Nephron progenitor cell (in vitro differentiated cells): Measurements from ENCODE around the gene RHBDF1.
"Not testable (repeated sequence)": the region's sequence is repeated elsewhere in the genome, so short reads cannot be mapped to it uniquely, and the experiment has no call there.

Source experiments
- DNase-seq: peaks from one replicate; pipeline ENCODE4 v3.0.0; 2021
- H3K27ac Mint-ChIP-seq: 2 replicates; pipeline ENCODE4 v1.8.0; 2021; ENCODE audit warnings: mild to moderate bottlenecking, moderate library complexity, mixed read lengths
- H3K27me3 Mint-ChIP-seq: 2 replicates; pipeline ENCODE4 v1.8.0; 2021; ENCODE audit warnings: mild to moderate bottlenecking, low read depth, mixed read lengths; ENCODE audit not compliant: poor library complexity
- H3K36me3 Mint-ChIP-seq: 2 replicates; pipeline ENCODE4 v1.8.0; 2021; ENCODE audit warnings: low read depth, mixed read lengths
- H3K4me1 Mint-ChIP-seq: 2 replicates; pipeline ENCODE4 v1.8.0; 2021; ENCODE audit warnings: mixed read lengths
- H3K4me3 Mint-ChIP-seq: 2 replicates; pipeline ENCODE4 v1.8.0; 2021; ENCODE audit warnings: mild to moderate bottlenecking, moderate library complexity, mixed read lengths
- H3K9me3 Mint-ChIP-seq: 2 replicates; pipeline ENCODE4 v1.8.0; 2021; ENCODE audit warnings: mild to moderate bottlenecking, moderate library complexity, mixed read lengths
- TF ChIP-seq, protein P1 (sequence below): fragments of 200-600 bp; sonication (generic); IDR thresholded peaks from 2 replicates; pipeline ENCODE4 v1.5.0; 2021; ENCODE audit warnings: antibody characterized with exemption

Gene RHBDF1

DNA sequence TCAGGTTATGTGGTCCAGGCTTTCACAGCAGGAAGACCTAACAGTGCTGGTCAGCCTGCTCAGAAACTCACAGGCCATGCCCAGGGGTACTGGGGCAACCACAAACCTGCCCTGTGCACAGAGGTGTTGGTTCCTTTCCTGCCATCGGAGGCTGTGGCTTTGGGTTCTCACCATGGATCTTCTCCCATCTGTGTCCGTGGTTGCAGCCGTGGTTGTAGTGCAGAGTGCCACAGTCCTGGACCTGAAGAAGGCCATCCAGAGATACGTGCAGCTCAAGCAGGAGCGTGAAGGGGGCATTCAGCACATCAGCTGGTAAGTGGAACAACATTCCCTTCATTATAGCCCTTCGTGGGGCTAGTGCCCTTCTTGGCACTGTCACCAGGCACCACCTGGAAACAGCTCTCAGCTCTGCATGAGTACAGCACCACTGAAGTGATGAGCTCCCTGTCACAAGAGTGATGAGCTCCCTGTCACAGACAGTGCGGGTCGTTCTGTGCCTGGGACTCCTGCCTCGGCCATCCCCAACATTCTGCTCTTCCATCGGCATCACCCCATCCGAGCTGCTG lies 16.8 kb downstream of the RHBDF1 start:
- H3K27ac Mint-ChIP-seq: peak overlapping the region; percentile 8
- H3K4me3 Mint-ChIP-seq: peak overlapping the region; percentile 39
- H3K9me3 Mint-ChIP-seq: peaks cover 2% of the 10 kb centered on the region
- TF ChIP-seq, protein P1, sequence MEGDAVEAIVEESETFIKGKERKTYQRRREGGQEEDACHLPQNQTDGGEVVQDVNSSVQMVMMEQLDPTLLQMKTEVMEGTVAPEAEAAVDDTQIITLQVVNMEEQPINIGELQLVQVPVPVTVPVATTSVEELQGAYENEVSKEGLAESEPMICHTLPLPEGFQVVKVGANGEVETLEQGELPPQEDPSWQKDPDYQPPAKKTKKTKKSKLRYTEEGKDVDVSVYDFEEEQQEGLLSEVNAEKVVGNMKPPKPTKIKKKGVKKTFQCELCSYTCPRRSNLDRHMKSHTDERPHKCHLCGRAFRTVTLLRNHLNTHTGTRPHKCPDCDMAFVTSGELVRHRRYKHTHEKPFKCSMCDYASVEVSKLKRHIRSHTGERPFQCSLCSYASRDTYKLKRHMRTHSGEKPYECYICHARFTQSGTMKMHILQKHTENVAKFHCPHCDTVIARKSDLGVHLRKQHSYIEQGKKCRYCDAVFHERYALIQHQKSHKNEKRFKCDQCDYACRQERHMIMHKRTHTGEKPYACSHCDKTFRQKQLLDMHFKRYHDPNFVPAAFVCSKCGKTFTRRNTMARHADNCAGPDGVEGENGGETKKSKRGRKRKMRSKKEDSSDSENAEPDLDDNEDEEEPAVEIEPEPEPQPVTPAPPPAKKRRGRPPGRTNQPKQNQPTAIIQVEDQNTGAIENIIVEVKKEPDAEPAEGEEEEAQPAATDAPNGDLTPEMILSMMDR: no peak
- H3K4me1 Mint-ChIP-seq: peaks cover 38% of the 10 kb centered on the region
- H3K27me3 Mint-ChIP-seq: no peaks in the 10 kb centered on the region
- peaks cover 43% of the 10 kb centered on the region for H3K36me3 Mint-ChIP-seq
- no peak for DNase-seq

DNA sequence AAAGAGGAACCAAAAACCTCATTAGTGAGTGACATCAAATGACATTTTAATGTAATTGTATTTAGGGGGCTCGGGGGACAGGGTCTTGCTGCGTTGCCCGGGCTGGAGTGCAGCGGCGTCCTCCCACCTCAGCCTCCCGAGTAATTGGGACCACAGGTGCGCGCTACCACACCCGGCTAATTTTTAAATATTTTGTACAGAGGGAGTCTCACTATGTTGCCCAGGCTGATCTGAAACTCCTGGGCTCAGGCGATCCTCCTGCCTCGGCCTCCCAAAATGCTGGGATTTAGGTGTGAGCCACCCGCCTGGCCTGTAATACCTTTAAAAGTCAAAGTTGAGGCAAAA lies 18.2 kb downstream of the RHBDF1 start:
- H3K27ac Mint-ChIP-seq: no peak overlapping the region
- H3K27me3 Mint-ChIP-seq: no peaks in the 10 kb centered on the region
- DNase-seq: no peak
- TF ChIP-seq, protein P1: no peak
- H3K9me3 Mint-ChIP-seq: peaks cover 3% of the 10 kb centered on the region
- H3K4me1 Mint-ChIP-seq: peaks cover 39% of the 10 kb centered on the region
- H3K4me3 Mint-ChIP-seq: peak overlapping the region; percentile 93
- peaks cover 49% of the 10 kb centered on the region for H3K36me3 Mint-ChIP-seq

DNA sequence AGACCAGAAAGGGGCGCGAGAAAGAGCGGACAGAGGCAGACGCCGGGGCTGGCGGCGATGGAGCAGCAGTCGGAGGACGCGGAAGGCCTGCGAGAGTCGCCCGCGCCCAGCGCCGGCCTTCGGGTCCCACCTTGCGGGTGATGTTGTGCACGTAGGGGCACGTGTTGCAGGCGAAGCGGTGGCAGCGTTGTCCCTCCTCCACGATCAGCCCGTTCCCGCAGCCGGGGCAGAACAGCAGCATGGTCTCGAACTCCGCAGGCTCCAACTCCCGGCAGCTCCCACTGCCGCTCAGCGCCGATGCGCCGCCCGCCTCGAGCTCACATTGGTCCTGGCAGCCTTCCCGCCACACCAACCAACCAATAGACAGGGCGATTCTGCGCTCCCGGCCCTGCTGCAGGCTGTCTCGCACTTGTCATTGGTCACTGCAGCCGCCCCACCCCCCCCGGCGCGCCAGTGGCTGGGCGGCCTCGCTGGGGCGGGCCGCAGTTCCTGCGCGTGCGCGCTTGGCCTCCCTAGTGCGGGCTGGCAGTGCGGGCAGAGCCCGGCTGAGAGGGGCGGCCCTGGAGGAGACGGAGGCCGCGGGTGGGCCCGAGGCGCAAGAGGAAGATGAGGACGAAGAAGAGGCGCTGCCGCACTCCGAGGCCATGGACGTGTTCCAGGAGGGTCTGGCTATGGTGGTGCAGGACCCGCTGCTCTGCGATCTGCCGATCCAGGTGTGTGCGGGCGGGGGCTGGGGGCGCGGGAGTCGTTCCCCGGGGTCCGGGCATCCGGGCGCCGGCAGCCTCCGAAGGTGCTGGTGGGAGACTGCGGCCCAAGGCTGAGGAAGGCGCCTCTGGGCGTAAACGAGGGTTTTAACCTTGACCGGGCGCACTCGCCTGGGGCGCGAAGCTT lies 18.8 kb downstream of the RHBDF1 start, which contains the start of the genes POLR3K and SNRNP25:
TSS of gene POLR3K (minus strand) at position 263 of the 891 bp plus-strand sequence. CDS start at position 241, 22 bp downstream.
TSS of gene SNRNP25 (plus strand) at position 483 of the 891 bp plus-strand sequence. CDS start at position 672, 189 bp downstream.
- peak; percentile 97 for DNase-seq
- Mint-ChIP-seq H3K4me1 (peaks cover 39% of the 10 kb centered on the region), H3K4me3 (peak within 1 kb of the TSS; percentile 93), H3K27me3 (no peaks in the 10 kb centered on the region), H3K36me3 (peaks cover 52% of the 10 kb centered on the region), H3K27ac (peak within 1 kb of the TSS; percentile 99), H3K9me3 (peaks cover 3% of the 10 kb centered on the region)
- TF ChIP-seq, protein P1: no peak

DNA sequence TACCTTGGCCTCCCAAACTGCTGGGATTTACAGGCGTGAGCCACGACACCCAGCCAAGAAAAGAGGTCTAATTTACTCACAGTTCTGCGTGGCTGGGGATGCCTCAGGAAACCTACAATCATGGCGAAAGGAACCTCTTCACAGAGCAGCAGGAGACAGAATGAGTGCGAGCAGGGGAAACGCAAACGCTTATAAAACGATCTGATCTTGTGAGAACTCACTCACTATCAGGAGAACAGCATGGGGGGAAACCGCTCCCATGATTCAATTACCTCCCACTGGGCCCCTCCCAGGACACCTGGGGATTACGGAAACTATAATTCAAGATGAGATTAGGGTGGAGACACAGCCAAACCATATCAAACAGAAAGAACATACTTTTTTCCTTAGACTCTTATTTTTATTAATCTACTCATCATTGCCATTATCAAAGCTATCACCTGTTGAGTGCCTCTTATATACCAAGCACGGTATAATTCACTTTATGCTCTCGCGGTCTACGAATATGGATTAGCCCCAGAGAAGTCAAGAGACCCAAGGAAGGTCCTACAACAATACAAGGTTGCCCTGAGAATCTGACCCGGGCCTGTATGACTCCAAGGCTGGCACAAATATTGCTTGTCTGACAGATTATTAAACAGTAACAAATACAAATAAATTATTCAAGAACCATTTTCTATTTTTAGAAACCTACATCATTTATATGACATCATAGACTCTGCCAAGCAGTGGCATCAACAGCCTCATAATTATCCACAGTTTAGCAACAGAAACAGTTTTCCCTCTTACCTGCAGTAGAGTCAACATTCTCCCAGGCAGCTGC lies 21.5 kb downstream of the RHBDF1 start:
- peaks cover 59% of the 10 kb centered on the region for H3K36me3 Mint-ChIP-seq
- H3K4me3 Mint-ChIP-seq: peak overlapping the region; percentile 43

DNA sequence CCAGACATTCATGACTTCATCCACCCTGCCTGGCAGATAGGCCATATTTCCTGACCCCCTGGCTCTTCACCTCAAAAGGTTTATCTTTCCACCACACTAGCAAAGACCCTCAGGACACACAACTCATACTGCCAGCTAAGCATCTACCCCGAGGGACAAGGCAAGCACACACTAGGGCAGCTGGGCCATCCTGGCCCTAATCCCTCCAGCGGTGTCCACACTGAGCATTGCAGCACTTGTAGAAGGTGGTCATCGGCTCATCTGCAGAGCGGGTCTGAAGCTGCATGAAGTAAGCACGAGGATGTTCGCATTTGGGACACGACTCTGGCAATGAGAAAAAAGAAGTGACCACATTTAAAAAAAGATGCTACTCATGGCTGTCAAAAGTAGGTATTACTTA lies 25.2 kb downstream of the RHBDF1 start:
- Mint-ChIP-seq H3K4me1 (peaks cover 18% of the 10 kb centered on the region), H3K27me3 (no peaks in the 10 kb centered on the region), H3K4me3 (no peak overlapping the region), H3K9me3 (peaks cover 4% of the 10 kb centered on the region), H3K36me3 (peaks cover 91% of the 10 kb centered on the region), H3K27ac (no peak overlapping the region)
- TF ChIP-seq, protein P1: no peak
- DNase-seq: no peak

More for the DNA sequence above, 21.5 kb downstream of the RHBDF1 start:
- H3K9me3 Mint-ChIP-seq: peaks cover 3% of the 10 kb centered on the region
- H3K4me1 Mint-ChIP-seq: peaks cover 31% of the 10 kb centered on the region
- no peak for DNase-seq
- H3K27me3 Mint-ChIP-seq: no peaks in the 10 kb centered on the region
- TF ChIP-seq, protein P1: no peak
- H3K27ac Mint-ChIP-seq: no peak overlapping the region

DNA sequence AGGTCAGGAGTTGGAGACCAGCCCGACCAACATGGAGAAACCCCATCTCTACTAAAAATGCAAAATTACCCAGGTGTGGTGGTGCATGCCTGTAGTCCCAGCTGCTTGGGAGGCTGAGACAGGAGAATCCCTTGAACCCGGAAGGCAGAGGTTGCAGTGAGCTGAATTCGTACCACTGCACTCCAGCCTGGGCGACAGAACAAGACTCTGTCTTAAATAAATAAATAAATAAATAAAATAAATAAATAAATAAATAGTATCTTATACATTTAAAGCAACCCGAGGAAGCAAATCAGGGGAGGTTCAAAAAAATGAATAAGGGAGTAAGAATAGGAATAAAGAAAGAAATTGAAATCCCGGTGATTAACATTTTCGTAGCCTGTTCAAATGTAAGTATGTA lies 25.9 kb downstream of the RHBDF1 start:
- H3K36me3 Mint-ChIP-seq: peaks cover 92% of the 10 kb centered on the region
- H3K4me3 Mint-ChIP-seq: not testable (repeated sequence)

More for the DNA sequence above, 25.9 kb downstream of the RHBDF1 start:
- not testable (repeated sequence) for H3K27ac Mint-ChIP-seq, H3K27me3 Mint-ChIP-seq, DNase-seq
- H3K4me1 Mint-ChIP-seq: peaks cover 16% of the 10 kb centered on the region
- H3K9me3 Mint-ChIP-seq: peaks cover 11% of the 10 kb centered on the region
